Measurements from ENCODE around the gene TSSK1B. TPM values are rescaled to one million over a fixed set of nuclear protein-coding genes. Genes with fewer than 3 reads are reported as not detected.
"Not testable (repeated sequence)": the region's sequence is repeated elsewhere in the genome, so short reads cannot be mapped to it uniquely, and the experiment has no call there.

The TSSK1B gene, protein sequence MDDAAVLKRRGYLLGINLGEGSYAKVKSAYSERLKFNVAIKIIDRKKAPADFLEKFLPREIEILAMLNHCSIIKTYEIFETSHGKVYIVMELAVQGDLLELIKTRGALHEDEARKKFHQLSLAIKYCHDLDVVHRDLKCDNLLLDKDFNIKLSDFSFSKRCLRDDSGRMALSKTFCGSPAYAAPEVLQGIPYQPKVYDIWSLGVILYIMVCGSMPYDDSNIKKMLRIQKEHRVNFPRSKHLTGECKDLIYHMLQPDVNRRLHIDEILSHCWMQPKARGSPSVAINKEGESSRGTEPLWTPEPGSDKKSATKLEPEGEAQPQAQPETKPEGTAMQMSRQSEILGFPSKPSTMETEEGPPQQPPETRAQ
- not detected in 2 replicates for total RNA-seq (2014; rRNA removed; shearing (Covaris generic); ENCODE audit: low replicate concordance)

DNA sequence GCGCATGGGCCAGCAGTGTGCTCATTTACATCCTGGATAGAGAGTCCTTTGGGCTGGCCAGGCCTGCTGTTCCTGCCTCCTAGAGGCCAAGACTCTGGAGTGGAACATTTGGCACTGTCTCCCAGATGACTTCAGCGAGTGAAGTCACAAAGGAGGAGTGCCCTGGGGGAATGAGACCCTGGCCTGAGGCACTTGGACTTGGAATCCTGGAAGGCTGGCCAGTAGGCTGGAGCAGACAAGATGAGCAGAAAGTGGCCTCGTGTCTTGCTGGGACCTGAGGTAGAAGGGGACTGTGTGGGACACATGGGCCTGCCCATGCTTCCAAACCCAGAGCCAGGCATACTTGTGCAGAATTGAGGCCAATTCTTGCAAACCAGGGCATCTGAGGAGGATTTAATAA lies at the start of gene TSSK1B:
Gene TSSK1B (minus strand): TSS at position 101 of the 400 bp plus-strand sequence. CDS start 150 bp downstream, outside the sequence.
- Histone ChIP-seq H3K4me2 (ENCODE audit: low read depth, low read length, poor library complexity, severe bottlenecking) (no peak within 1 kb of the TSS), H3K36me3 (ENCODE audit: insufficient read depth, low read length) (no peaks in the 10 kb centered on the region), H3K4me1 (ENCODE audit: low read length) (peaks cover 6% of the 10 kb centered on the region), H3K27me3 (ENCODE audit: low read length) (no peaks in the 10 kb centered on the region), H3K79me2 (ENCODE audit: low read length) (no peaks in the 10 kb centered on the region), H2AFZ (ENCODE audit: low read length) (no peak within 1 kb of the TSS), H3K9me2 (replicated peaks; ENCODE audit: insufficient read depth, low read length) (no peaks in the 10 kb centered on the region), H3K4me3 (ENCODE audit: low read length) (no peak within 1 kb of the TSS), H3K9me3 (ENCODE audit: low read length) (no peaks in the 10 kb centered on the region), H3K27ac (ENCODE audit: low read length) (no peak within 1 kb of the TSS), H4K20me1 (ENCODE audit: insufficient read depth, low read depth, low read length) (no peaks in the 10 kb centered on the region), H3K9ac (ENCODE audit: low read length) (no peak within 1 kb of the TSS)
- no peak for DNase-seq

DNA sequence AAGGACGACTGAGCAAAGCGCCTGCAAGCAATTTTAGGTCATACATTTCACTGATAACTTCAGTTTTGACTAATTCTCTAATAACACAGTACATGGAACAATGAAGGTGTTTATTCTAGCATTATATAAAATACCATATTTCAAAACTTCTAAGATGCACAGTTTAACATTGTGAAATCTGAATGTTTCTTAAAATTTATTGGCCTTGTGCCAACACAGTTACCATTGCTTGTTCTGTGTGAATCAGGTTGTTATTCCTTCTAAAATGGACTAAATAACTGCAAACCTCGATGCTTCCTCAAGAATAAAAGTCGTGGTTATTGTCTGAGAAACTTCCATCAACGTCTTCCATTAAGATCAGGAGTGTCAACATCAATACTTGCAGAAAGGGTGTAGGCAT lies 45.5 kb upstream of the TSSK1B start:
- Histone ChIP-seq H2AFZ (ENCODE audit: low read length) (no peak overlapping the region), H3K9ac (ENCODE audit: low read length) (no peak overlapping the region), H3K4me3 (ENCODE audit: low read length) (no peak overlapping the region), H3K36me3 (ENCODE audit: insufficient read depth, low read length) (no peaks in the 10 kb centered on the region), H3K9me3 (ENCODE audit: low read length) (no peaks in the 10 kb centered on the region), H3K4me1 (ENCODE audit: low read length) (no peaks in the 10 kb centered on the region), H3K27ac (ENCODE audit: low read length) (no peak overlapping the region), H4K20me1 (ENCODE audit: insufficient read depth, low read depth, low read length) (no peaks in the 10 kb centered on the region), H3K79me2 (ENCODE audit: low read length) (no peaks in the 10 kb centered on the region), H3K4me2 (ENCODE audit: low read depth, low read length, poor library complexity, severe bottlenecking) (no peak overlapping the region), H3K27me3 (ENCODE audit: low read length) (no peaks in the 10 kb centered on the region), H3K9me2 (replicated peaks; ENCODE audit: insufficient read depth, low read length) (no peaks in the 10 kb centered on the region)
- no peak for DNase-seq

DNA sequence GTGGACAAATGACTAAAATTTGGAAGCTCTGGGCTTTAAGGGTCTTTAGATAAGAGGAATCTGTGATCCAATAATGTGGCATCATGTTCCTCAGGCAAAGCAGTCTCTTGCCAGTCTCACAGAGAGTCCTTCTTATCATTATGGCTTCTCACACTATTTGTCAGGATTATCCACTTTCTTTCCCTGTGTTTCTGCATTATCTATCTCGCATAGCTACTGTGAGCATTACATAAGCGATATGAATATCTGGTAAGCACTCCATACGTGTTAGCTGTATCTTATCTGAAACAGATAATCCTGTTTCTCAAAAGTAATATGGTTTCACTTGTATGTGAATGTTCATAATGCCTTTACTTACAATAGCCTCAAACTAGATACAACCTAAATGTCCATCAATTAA lies 43.9 kb upstream of the TSSK1B start:
- Histone ChIP-seq H3K4me1 (ENCODE audit: low read length) (no peaks in the 10 kb centered on the region), H4K20me1 (ENCODE audit: insufficient read depth, low read depth, low read length) (no peaks in the 10 kb centered on the region), H3K9me3 (ENCODE audit: low read length) (no peaks in the 10 kb centered on the region), H3K36me3 (ENCODE audit: insufficient read depth, low read length) (no peaks in the 10 kb centered on the region), H3K4me2 (ENCODE audit: low read depth, low read length, poor library complexity, severe bottlenecking) (no peak overlapping the region), H3K9me2 (replicated peaks; ENCODE audit: insufficient read depth, low read length) (no peaks in the 10 kb centered on the region), H2AFZ (ENCODE audit: low read length) (no peak overlapping the region), H3K4me3 (ENCODE audit: low read length) (no peak overlapping the region), H3K79me2 (ENCODE audit: low read length) (no peaks in the 10 kb centered on the region), H3K27ac (ENCODE audit: low read length) (no peak overlapping the region), H3K9ac (ENCODE audit: low read length) (no peak overlapping the region), H3K27me3 (ENCODE audit: low read length) (no peaks in the 10 kb centered on the region)
- no peak for DNase-seq

DNA sequence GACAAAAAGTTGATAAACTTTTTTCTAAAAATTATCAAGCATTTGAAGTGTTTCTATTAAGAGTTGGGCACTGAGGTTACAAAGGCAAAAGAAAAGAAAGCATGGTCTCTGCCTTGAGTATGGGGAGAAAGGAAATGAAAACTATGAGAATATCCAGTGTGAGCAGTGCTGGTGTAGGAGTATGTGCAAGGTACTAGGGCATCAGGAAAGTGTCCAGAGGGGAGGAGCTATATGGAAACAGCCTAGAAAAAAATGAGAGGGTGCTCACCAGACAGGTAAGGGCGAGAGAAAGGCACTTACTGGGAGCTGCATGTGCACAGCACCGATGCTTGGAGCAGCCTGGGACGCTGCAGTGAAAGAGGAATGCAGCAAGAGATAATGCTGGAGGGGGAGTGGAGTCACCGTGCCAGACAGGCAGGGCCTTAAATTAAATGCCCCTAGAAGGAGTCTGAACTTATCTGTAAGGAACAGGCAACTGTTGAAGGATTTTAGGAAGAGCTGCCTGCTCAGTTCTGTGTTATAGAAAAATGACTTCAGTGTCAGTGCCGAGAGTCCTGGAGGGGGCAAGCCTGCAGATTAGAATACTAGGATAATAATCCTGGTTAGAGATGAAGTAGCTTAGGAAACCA lies 39.4 kb upstream of the TSSK1B start:
- Histone ChIP-seq H3K27ac (ENCODE audit: low read length) (no peak overlapping the region), H3K4me1 (ENCODE audit: low read length) (no peaks in the 10 kb centered on the region), H3K9ac (ENCODE audit: low read length) (no peak overlapping the region), H3K9me3 (ENCODE audit: low read length) (no peaks in the 10 kb centered on the region), H3K36me3 (ENCODE audit: insufficient read depth, low read length) (no peaks in the 10 kb centered on the region), H3K4me3 (ENCODE audit: low read length) (no peak overlapping the region), H3K27me3 (ENCODE audit: low read length) (no peaks in the 10 kb centered on the region), H2AFZ (ENCODE audit: low read length) (0 out of 2 replicates have a peak overlapping the region, but pooled peaks have one; percentile 15), H3K79me2 (ENCODE audit: low read length) (no peaks in the 10 kb centered on the region), H3K9me2 (replicated peaks; ENCODE audit: insufficient read depth, low read length) (no peaks in the 10 kb centered on the region), H3K4me2 (ENCODE audit: low read depth, low read length, poor library complexity, severe bottlenecking) (no peak overlapping the region), H4K20me1 (ENCODE audit: insufficient read depth, low read depth, low read length) (no peaks in the 10 kb centered on the region)
- no peak for DNase-seq

DNA sequence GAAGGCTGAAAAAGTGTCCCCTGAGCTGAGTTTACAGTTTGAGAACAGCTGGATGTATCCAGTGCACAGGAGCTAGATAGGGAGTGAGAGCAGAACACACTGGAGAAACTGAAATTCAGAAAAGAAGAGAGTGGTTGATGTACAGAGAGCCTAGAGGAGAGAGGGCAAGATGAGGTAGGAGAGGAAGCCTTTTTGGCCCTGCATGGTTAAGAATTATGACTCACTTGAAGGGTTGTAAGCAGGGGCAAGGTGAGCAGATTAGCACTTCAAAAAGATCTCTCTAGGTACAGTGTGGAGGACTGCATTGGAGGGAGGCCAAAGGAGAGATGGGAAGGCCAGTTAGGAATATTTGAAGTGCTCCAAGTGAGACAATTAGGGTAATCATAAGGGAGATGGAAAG lies 28.2 kb upstream of the TSSK1B start:
- H3K9me2 ChIP-seq (replicated peaks; ENCODE audit: insufficient read depth, low read length) = no peaks in the 10 kb centered on the region
- H3K4me1 ChIP-seq (ENCODE audit: low read length) = no peaks in the 10 kb centered on the region
- DNase-seq = no peak
- H4K20me1 ChIP-seq (ENCODE audit: insufficient read depth, low read depth, low read length) = no peaks in the 10 kb centered on the region
- H3K4me2 ChIP-seq (ENCODE audit: low read depth, low read length, poor library complexity, severe bottlenecking) = no peak overlapping the region
- no peaks in the 10 kb centered on the region for H3K36me3 ChIP-seq (ENCODE audit: insufficient read depth, low read length)
- H3K4me3 ChIP-seq (ENCODE audit: low read length) = no peak overlapping the region
- H3K27ac ChIP-seq (ENCODE audit: low read length) = no peak overlapping the region
- H3K9ac ChIP-seq (ENCODE audit: low read length) = no peak overlapping the region
- no peaks in the 10 kb centered on the region for H3K79me2 ChIP-seq (ENCODE audit: low read length)
- no peak overlapping the region for H2AFZ ChIP-seq (ENCODE audit: low read length)
- no peaks in the 10 kb centered on the region for H3K27me3 ChIP-seq (ENCODE audit: low read length)
- H3K9me3 ChIP-seq (ENCODE audit: low read length) = no peaks in the 10 kb centered on the region

DNA sequence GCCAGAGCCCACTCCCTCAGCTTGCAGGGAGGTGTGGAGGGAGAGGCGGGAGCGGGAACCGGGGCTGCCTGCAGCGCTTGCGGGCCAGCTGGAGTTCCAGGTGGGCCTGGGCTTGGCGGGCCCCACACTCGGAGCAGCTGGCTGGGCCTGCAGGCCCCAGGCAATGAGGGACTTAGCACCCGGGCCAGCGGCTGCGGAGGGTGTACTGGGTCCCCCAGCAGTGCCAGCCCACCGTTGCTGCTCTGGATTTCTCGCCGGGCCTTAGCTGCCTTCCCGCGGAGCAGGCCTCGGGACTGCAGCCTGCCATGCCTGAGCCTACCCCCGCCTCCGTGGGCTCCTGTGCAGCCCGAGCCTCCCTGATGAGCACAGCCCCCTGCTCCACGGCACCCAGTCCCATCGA lies 22.3 kb upstream of the TSSK1B start:
- H3K27me3 ChIP-seq (ENCODE audit: low read length); H3K4me3 ChIP-seq (ENCODE audit: low read length); H3K9me3 ChIP-seq (ENCODE audit: low read length); H3K9ac ChIP-seq (ENCODE audit: low read length); H3K27ac ChIP-seq (ENCODE audit: low read length); H3K36me3 ChIP-seq (ENCODE audit: insufficient read depth, low read length); H3K79me2 ChIP-seq (ENCODE audit: low read length); H2AFZ ChIP-seq (ENCODE audit: low read length); H4K20me1 ChIP-seq (ENCODE audit: insufficient read depth, low read depth, low read length); H3K4me2 ChIP-seq (ENCODE audit: low read depth, low read length, poor library complexity, severe bottlenecking); DNase-seq; H3K9me2 ChIP-seq (replicated peaks; ENCODE audit: insufficient read depth, low read length): not testable (repeated sequence)
- peaks cover 14% of the 10 kb centered on the region for H3K4me1 ChIP-seq (ENCODE audit: low read length)

DNA sequence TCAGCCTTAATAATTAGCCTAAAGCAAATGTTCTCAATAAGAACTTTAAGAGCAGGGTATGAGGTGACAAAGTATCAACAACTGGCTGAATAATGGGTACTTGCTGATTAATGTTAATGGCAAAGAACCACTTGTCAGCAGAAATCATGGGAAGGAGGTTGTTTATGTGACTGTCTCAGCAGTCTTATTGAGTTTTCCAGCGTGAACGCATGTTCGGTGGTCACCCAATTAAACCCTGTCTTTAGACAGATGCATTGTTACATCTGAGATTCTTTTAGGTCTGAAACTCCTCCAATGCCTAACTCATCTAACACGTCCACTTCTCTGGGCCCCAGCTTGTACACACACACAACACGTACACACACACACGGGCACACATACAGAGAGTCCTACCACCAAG lies 18.2 kb upstream of the TSSK1B start:
- no peaks in the 10 kb centered on the region for H3K9me3 ChIP-seq (ENCODE audit: low read length)
- peaks cover 34% of the 10 kb centered on the region for H3K4me1 ChIP-seq (ENCODE audit: low read length)
- no peaks in the 10 kb centered on the region for H3K79me2 ChIP-seq (ENCODE audit: low read length)
- peak overlapping the region; percentile 50 for H3K27ac ChIP-seq (ENCODE audit: low read length)
- H2AFZ ChIP-seq (ENCODE audit: low read length) = no peak overlapping the region
- no peaks in the 10 kb centered on the region for H3K9me2 ChIP-seq (replicated peaks; ENCODE audit: insufficient read depth, low read length)
- H3K4me2 ChIP-seq (ENCODE audit: low read depth, low read length, poor library complexity, severe bottlenecking) = peak overlapping the region; percentile 13
- no peaks in the 10 kb centered on the region for H3K36me3 ChIP-seq (ENCODE audit: insufficient read depth, low read length)
- H3K27me3 ChIP-seq (ENCODE audit: low read length) = no peaks in the 10 kb centered on the region
- no peaks in the 10 kb centered on the region for H4K20me1 ChIP-seq (ENCODE audit: insufficient read depth, low read depth, low read length)
- no peak overlapping the region for H3K4me3 ChIP-seq (ENCODE audit: low read length)
- H3K9ac ChIP-seq (ENCODE audit: low read length) = no peak overlapping the region
- DNase-seq = no peak

DNA sequence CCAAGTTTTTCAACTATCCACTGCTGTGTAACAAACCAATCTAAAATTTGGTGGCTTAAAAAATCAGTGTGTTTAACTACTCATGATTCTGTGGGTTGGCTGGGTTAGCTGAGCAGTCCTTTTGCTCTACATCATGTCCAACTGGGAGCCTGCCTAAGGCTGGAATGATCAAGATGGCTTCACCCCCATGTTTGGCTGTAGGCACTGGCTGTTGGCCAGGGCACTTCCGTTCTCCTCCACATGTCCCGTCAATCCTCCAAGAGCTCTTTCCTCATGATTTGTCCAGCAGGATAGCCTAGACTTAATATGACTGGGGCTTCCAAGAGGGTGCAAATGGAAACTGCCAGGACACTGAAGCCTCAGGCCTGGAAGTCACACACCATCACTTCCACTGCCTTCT lies 17.0 kb upstream of the TSSK1B start:
- no peak overlapping the region for H3K4me3 ChIP-seq (ENCODE audit: low read length)
- DNase-seq = no peak
- H4K20me1 ChIP-seq (ENCODE audit: insufficient read depth, low read depth, low read length) = no peaks in the 10 kb centered on the region
- no peak overlapping the region for H2AFZ ChIP-seq (ENCODE audit: low read length)
- H3K4me1 ChIP-seq (ENCODE audit: low read length) = peaks cover 34% of the 10 kb centered on the region
- no peaks in the 10 kb centered on the region for H3K36me3 ChIP-seq (ENCODE audit: insufficient read depth, low read length)
- no peaks in the 10 kb centered on the region for H3K27me3 ChIP-seq (ENCODE audit: low read length)
- H3K4me2 ChIP-seq (ENCODE audit: low read depth, low read length, poor library complexity, severe bottlenecking) = no peak overlapping the region
- no peaks in the 10 kb centered on the region for H3K79me2 ChIP-seq (ENCODE audit: low read length)
- H3K9me3 ChIP-seq (ENCODE audit: low read length) = no peaks in the 10 kb centered on the region
- H3K9ac ChIP-seq (ENCODE audit: low read length) = no peak overlapping the region
- no peaks in the 10 kb centered on the region for H3K9me2 ChIP-seq (replicated peaks; ENCODE audit: insufficient read depth, low read length)
- H3K27ac ChIP-seq (ENCODE audit: low read length) = peak overlapping the region; percentile 50
